ENCODE data around the gene P2RY11. TPM values are rescaled to one million over a fixed set of nuclear protein-coding genes. Genes with fewer than 3 reads are reported as not detected.

P2RY11 gene
- total and polyA plus RNA-seq, 2 of the 4 experiments (the other 2 are of a cell fraction) = 0.54 to 4.5 TPM

DNA sequence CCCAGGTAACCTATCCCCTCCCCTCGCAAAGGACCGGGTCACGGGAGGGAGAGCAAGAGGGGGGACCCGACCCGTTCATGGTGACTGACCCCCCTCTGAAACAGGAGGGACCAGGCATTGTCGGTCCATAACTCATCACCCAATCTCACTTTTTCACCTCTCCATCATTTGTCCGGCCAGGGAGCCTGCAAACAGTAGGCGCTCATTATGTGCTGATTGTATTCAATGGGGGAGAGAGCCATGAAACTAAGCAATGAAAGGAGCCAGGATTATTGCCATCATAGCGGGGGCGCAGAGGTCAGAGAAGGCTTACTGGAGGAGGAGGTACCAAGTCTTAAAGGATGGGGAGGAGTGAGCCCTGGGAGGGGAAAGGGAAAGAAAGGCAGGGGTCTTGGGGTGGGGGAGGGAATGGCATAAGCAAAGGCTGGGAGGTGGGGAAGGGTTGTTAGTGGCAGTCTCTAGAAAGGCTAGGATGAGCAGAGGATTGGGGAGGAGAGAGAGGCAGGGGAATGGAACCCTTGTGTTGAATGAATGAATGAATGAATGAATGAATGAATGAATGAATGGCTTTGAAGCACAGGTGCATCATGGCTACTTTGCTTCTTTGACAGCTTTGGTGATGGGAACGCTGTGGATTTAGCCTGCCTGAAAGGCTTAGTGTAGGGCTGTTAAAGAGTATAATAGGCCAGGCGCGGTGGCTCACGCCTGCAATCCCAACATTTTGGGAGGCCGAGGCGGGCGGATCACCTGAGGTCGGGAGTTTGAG, 24.0 kb upstream of the P2RY11 start:
- Histone ChIP-seq H3K4me3 (ENCODE audit: insufficient read depth, low read depth, low read length) (peak overlapping the region; percentile 86; the same call in 1 of the 2 replicates), H3K27me3 (ENCODE audit: control insufficient read depth, insufficient read depth, low read length) (no peaks in the 10 kb centered on the region), H2AK5ac (ENCODE audit: low read depth, low read length) (no peak overlapping the region), H3K36me3 (ENCODE audit: control insufficient read depth, insufficient read depth, low read length) (peaks cover 25% of the 10 kb centered on the region; the same call in 1 of the 2 replicates), H4K20me1 (ENCODE audit: insufficient read depth, low read length) (no peaks in the 10 kb centered on the region), H3K79me1 (ENCODE audit: low read depth in 1 of 2, low read length in 2 of 2) (peaks cover 3 to 24% of the 10 kb centered on the region in 2 experiments; a peak in 3 of 4 replicates), H2BK5ac (ENCODE audit: low read depth, low read length, poor library complexity, severe bottlenecking) (no peak overlapping the region), H3K4me1 (ENCODE audit: control insufficient read depth, insufficient read depth, low read length) (no peaks in the 10 kb centered on the region), H2BK20ac (ENCODE audit: low read depth, low read length) (no peak overlapping the region), H4K91ac (ENCODE audit: insufficient read depth, low read depth, low read length) (no peak overlapping the region), H2BK15ac (ENCODE audit: low read depth, low read length) (no peak overlapping the region), H3K27ac (ENCODE audit: insufficient read depth, low read length) (no peak overlapping the region), H4K5ac (ENCODE audit: low read depth, low read length) (no peak overlapping the region), H3K56ac (ENCODE audit: extremely low read depth, insufficient read depth, low read length) (no peak overlapping the region), H2AFZ (replicated peaks; ENCODE audit: low read length, poor library complexity) (peak overlapping the region; percentile 98), H4K8ac (ENCODE audit: low read depth in 2 of 2, low read length in 2 of 2) (peak overlapping the region in 1 of 2 experiments; percentile 89; a peak in 1 of 4 replicates), H3K9me3 (ENCODE audit: control insufficient read depth, insufficient read depth, low read length) (no peaks in the 10 kb centered on the region), H2AK9ac (replicated peaks; ENCODE audit: low read depth, low read length, poor library complexity) (peak overlapping the region; percentile 48), H3K4me2 (ENCODE audit: low read depth, low read length) (peak overlapping the region; percentile 74; the same call in 1 of the 2 replicates), H3K18ac (ENCODE audit: low read depth, low read length) (no peak overlapping the region), H3K23ac (ENCODE audit: low read depth, low read length) (0 out of 2 replicates have a peak overlapping the region, but pooled peaks have one; percentile 15), H3K4ac (ENCODE audit: low read depth, low read length) (no peak overlapping the region), H3K9ac (ENCODE audit: low read depth, low read length) (no peak overlapping the region), H3K9me1 (ENCODE audit: insufficient read depth, low read length) (peaks cover 13% of the 10 kb centered on the region; the same call in 1 of the 2 replicates), H3K14ac (replicated peaks; ENCODE audit: low read depth, low read length) (no peak overlapping the region), H2BK120ac (ENCODE audit: low read depth, low read length) (no peak overlapping the region)
- ATAC-seq (ENCODE audit: low read depth) (no peak), DNase-seq (no peak)
- TF ChIP-seq CHD1 (IDR thresholded peaks at IDR 0.05; ENCODE audit: low read depth, low read length) (no peak), SMC3 (IDR thresholded peaks at IDR 0.05; ENCODE audit: low read depth, low read length) (no peak), FOS (IDR thresholded peaks at IDR 0.05; ENCODE audit: low read depth, low read length) (no peak), BHLHE40 (IDR thresholded peaks at IDR 0.05; ENCODE audit: low read depth, low read length) (no peak)
- TF ChIP-seq, protein P1, sequence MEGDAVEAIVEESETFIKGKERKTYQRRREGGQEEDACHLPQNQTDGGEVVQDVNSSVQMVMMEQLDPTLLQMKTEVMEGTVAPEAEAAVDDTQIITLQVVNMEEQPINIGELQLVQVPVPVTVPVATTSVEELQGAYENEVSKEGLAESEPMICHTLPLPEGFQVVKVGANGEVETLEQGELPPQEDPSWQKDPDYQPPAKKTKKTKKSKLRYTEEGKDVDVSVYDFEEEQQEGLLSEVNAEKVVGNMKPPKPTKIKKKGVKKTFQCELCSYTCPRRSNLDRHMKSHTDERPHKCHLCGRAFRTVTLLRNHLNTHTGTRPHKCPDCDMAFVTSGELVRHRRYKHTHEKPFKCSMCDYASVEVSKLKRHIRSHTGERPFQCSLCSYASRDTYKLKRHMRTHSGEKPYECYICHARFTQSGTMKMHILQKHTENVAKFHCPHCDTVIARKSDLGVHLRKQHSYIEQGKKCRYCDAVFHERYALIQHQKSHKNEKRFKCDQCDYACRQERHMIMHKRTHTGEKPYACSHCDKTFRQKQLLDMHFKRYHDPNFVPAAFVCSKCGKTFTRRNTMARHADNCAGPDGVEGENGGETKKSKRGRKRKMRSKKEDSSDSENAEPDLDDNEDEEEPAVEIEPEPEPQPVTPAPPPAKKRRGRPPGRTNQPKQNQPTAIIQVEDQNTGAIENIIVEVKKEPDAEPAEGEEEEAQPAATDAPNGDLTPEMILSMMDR (conservative IDR thresholded peaks at IDR 0.05; ENCODE audit: low read depth, low read length) = no peak
- intact Hi-C loops (cut with micrococcal nuclease) (no loop called here), in situ Hi-C loops (cut with MboI; ENCODE audit: low sequenced_read_pairs) (no loop called here), dilution Hi-C loops (cut with HindIII; ENCODE audit: low sequenced_read_pairs, unreplicated experiment) (no loop called here)
- 90% methylated on average over 2 of the region's 18 CpGs; no CpG with 5 or more reads in 1 of the 2 experiments for WGBS, 2 experiments (ENCODE audit: extremely low coverage in 2 of 2, insufficient read length in 1 of 2)
- no TSS peak for BruUV-seq (replicated peaks)
- CTCF ChIA-PET = no interaction called here
- POLR2A ChIA-PET (ENCODE audit: unreplicated experiment) = no interaction called here

All from IMR-90 (cell line).